ENCODE data around the gene MOXD1.

DNA sequence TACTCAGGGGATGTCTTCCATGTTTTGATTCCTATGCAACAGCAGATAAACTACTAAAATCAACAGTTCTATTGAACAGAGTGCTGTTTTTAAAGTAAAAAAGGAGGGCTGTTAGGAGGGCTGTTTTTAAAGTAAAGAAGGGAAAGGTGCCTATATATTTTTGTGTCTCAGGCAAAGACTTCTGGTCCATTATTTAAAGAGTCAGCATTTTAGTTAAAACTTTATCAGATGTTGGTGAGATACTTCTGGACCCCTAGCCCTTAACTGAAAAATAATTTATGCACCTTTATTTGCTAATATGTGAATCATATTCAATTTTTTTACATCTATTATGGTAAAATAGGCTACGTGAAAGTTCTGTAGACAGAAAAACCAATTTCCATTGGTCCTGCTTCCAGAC lies 144.8 kb downstream of the MOXD1 start:
- TF ChIP-seq, protein P1, sequence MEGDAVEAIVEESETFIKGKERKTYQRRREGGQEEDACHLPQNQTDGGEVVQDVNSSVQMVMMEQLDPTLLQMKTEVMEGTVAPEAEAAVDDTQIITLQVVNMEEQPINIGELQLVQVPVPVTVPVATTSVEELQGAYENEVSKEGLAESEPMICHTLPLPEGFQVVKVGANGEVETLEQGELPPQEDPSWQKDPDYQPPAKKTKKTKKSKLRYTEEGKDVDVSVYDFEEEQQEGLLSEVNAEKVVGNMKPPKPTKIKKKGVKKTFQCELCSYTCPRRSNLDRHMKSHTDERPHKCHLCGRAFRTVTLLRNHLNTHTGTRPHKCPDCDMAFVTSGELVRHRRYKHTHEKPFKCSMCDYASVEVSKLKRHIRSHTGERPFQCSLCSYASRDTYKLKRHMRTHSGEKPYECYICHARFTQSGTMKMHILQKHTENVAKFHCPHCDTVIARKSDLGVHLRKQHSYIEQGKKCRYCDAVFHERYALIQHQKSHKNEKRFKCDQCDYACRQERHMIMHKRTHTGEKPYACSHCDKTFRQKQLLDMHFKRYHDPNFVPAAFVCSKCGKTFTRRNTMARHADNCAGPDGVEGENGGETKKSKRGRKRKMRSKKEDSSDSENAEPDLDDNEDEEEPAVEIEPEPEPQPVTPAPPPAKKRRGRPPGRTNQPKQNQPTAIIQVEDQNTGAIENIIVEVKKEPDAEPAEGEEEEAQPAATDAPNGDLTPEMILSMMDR (conservative IDR thresholded peaks at IDR 0.05): no peak
- TF ChIP-seq EZH2 (IDR thresholded peaks at IDR 0.05; ENCODE audit: low read depth): no peak
